Keratinocyte (primary cell): ENCODE measurements around the gene RECK. TPM values are rescaled to one million over a fixed set of nuclear protein-coding genes. Genes with fewer than 3 reads are reported as not detected.

ENCODE experiments used
- DNase-seq: peaks from one replicate; pipeline ENCODE4 v3.0.0-alpha.2; 2011; ENCODE audit warnings: low read depth, missing footprints, low spot score
- FAIRE-seq: peaks from 2 replicates; lab custom pipeline; 2011; peaks lifted over from hg19 to GRCh38; lab: Jason Lieb, UNC
- H2AFZ ChIP-seq: 2 replicates; pipeline ENCODE4 v1.6.0; 2012; ENCODE audit warnings: low read length, control low read depth, inconsistent platforms; ENCODE audit not compliant: control insufficient read depth
- H3K27ac ChIP-seq: 2 replicates; pipeline ENCODE4 v1.5.1; 2011; ENCODE audit warnings: low read length; ENCODE audit not compliant: control insufficient read depth, insufficient read depth
- H3K27me3 ChIP-seq: 3 replicates; pipeline ENCODE4 v1.6.0; 2011; ENCODE audit warnings: low read length; ENCODE audit not compliant: control insufficient read depth, insufficient read depth; ENCODE audit errors: extremely low read depth
- H3K36me3 ChIP-seq, 2 experiments: 2 replicates in 1 of 2; 3 replicates in 1 of 2; pipeline ENCODE4 v1.5.1; 2011; ENCODE audit warnings: low read length in 2 of 2, mild to moderate bottlenecking in 1 of 2; ENCODE audit not compliant: control insufficient read depth in 2 of 2, insufficient read depth in 2 of 2; ENCODE audit errors: extremely low read depth in 1 of 2
- H3K4me1 ChIP-seq: 3 replicates; pipeline ENCODE4 v1.5.1; 2011; ENCODE audit warnings: low read length; ENCODE audit not compliant: control insufficient read depth, insufficient read depth; ENCODE audit errors: extremely low read depth
- H3K4me2 ChIP-seq: 3 replicates; pipeline ENCODE4 v1.6.0; 2011; ENCODE audit warnings: low read depth, low read length; ENCODE audit not compliant: control insufficient read depth, insufficient read depth; ENCODE audit errors: extremely low read depth
- H3K4me3 ChIP-seq, 3 experiments: fragments of 200-600 bp in 1 of 3; sonication (generic) in 1 of 3; 2 replicates in 2 of 3; 3 replicates in 1 of 3; pipeline ENCODE4 v1.5.1; 2011 to 2016; ENCODE audit warnings: low read length in 3 of 3, mild to moderate bottlenecking in 3 of 3, control low read depth in 2 of 3, inconsistent platforms in 1 of 3, low read depth in 1 of 3, mixed read lengths in 1 of 3, mixed run types in 1 of 3, moderate library complexity in 1 of 3; ENCODE audit not compliant: control insufficient read depth in 2 of 3, insufficient read depth in 2 of 3; ENCODE audit errors: extremely low read depth in 1 of 3
- H3K79me2 ChIP-seq: 2 replicates; pipeline ENCODE4 v1.6.0; 2012; ENCODE audit warnings: low read length; ENCODE audit not compliant: control insufficient read depth, insufficient read depth
- H3K9ac ChIP-seq: 3 replicates; pipeline ENCODE4 v1.6.0; 2011; ENCODE audit warnings: low read length; ENCODE audit not compliant: control insufficient read depth, insufficient read depth; ENCODE audit errors: extremely low read depth
- H3K9me1 ChIP-seq: 3 replicates; pipeline ENCODE4 v1.6.0; 2011; ENCODE audit warnings: low read length; ENCODE audit not compliant: control insufficient read depth, insufficient read depth; ENCODE audit errors: extremely low read depth
- H3K9me3 ChIP-seq: 2 replicates; pipeline ENCODE4 v1.5.1; 2012; ENCODE audit warnings: low read depth, low read length; ENCODE audit not compliant: control insufficient read depth
- H4K20me1 ChIP-seq: 3 replicates; pipeline ENCODE4 v1.6.0; 2011; ENCODE audit warnings: low read length; ENCODE audit not compliant: control insufficient read depth, insufficient read depth; ENCODE audit errors: extremely low read depth
- CTCF ChIP-seq, 3 experiments: IDR thresholded peaks in 1 of 3; conservative IDR thresholded peaks in 1 of 3; optimal IDR thresholded peaks in 1 of 3; 2 replicates in 2 of 3; 3 replicates in 1 of 3; pipeline versions ENCODE3 to v1.5.1; 2011; ENCODE audit warnings: low read length in 3 of 3, mild to moderate bottlenecking in 3 of 3, moderate library complexity in 2 of 3, control low read depth in 1 of 3, inconsistent platforms in 1 of 3; ENCODE audit not compliant: insufficient read depth in 2 of 3; ENCODE audit errors: extremely low read depth in 1 of 3
- EZH2 ChIP-seq: IDR thresholded peaks from one replicate; pipeline ENCODE4 v1.6.1; 2012; ENCODE audit warnings: inconsistent platforms, mild to moderate bottlenecking, low read length, moderate library complexity
- dilution Hi-C: fragments of 300-500 bp; cut with MboI; formaldehyde crosslinking; loops from one replicate; pipeline ENCODE4 v1.7.0; 2020; ENCODE audit warnings: low sequenced_read_pairs; ENCODE audit not compliant: extremely low pct_ligation_motif_present
- polyA plus RNA-seq, 5 experiments: library from polyadenylated mRNA; depleted of rRNA in 3 of 5; stranded (reverse) in 3 of 5; stranded (forward) in 1 of 5; unstranded in 1 of 5; fragments of >200 nt; gene quantifications; 1 replicate in 1 of 5; 2 replicates in 3 of 5; 3 replicates in 1 of 5; pipeline versions ENCODE4 v1.2.1 to v1.2.3, GENCODE V29; 2011 to 2012; ENCODE audit warnings: missing spikeins in 2 of 5, low read depth in 1 of 5, low replicate concordance in 1 of 5
- small RNA-seq, 3 experiments: library from RNA; depleted of rRNA; stranded (forward); fragments of <200 nt; gene quantifications; one replicate each; pipeline ENCODE3, GENCODE V24; 2012; ENCODE audit warnings: low read depth in 3 of 3, low replicate concordance in 1 of 3; ENCODE audit not compliant: insufficient read length in 3 of 3

Gene RECK
- polyA plus RNA-seq, 1 donor (not counting 4 experiments of a cell fraction or from before 2014, with no cell fraction given), result 4.6 TPM

- DNase-seq (no peak), FAIRE-seq (no peak)
- H3K27ac ChIP-seq, result no peak overlapping the region
- no peak overlapping the region for H3K4me3 ChIP-seq
- H3K36me3 ChIP-seq, result no peaks in the 10 kb centered on the region
- peaks cover 8% of the 10 kb centered on the region for H3K27me3 ChIP-seq
- no peak for TF ChIP-seq EZH2
- TF ChIP-seq CTCF (optimal IDR thresholded peaks at IDR 0.05 in 1 of 3, IDR thresholded peaks at IDR 0.05 in 1 of 3, conservative IDR thresholded peaks at IDR 0.05 in 1 of 3; ENCODE audit: extremely low read depth in 1 of 3, insufficient read depth in 2 of 3, low read length in 3 of 3), result no peak
- dilution Hi-C loops, result no loop called here
- no peak overlapping the region for H3K4me2 ChIP-seq
- H4K20me1 ChIP-seq, result no peaks in the 10 kb centered on the region
- H3K79me2 ChIP-seq, result no peaks in the 10 kb centered on the region
- H3K9me1 ChIP-seq, result no peaks in the 10 kb centered on the region
- H3K9me3 ChIP-seq, result no peaks in the 10 kb centered on the region
- no peak overlapping the region for H2AFZ ChIP-seq
- no peak overlapping the region for H3K9ac ChIP-seq
- H3K4me1 ChIP-seq, result peaks cover 6% of the 10 kb centered on the region
These were observed 133.8 kb downstream of the RECK start for GRCh38 chr9:36170531-36170930.

DNA sequence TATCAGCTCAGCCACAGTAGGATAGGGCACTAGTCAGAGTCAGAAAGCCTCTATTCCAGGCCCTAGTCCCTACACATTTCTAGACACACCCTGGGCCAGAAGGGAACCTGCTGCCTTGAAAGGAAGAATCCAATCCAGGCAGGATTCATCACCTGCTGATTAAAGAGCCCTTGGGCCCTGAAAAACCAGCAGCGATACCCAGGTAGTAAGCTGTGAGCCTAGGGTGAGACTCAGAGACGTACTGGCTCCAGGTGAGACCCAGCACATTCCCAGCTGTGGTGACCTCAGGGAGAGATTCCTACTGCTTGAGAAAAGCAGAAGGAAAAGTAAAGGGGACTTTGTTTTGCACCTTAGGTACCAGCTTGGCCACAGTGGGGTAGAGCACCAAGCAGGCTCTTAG lies 137.1 kb downstream of the RECK start:
- dilution Hi-C loops, result no loop called here
- FAIRE-seq (no peak), DNase-seq (no peak)
- Histone ChIP-seq H3K27me3 (peaks cover 6% of the 10 kb centered on the region), H4K20me1 (no peaks in the 10 kb centered on the region), H3K79me2 (no peaks in the 10 kb centered on the region), H3K27ac (no peak overlapping the region), H3K9me1 (no peaks in the 10 kb centered on the region), H3K36me3 (no peaks in the 10 kb centered on the region), H3K4me2 (no peak overlapping the region), H2AFZ (no peak overlapping the region), H3K4me1 (no peaks in the 10 kb centered on the region), H3K4me3 (no peak overlapping the region), H3K9me3 (no peaks in the 10 kb centered on the region), H3K9ac (no peak overlapping the region)
- TF ChIP-seq EZH2 (no peak), CTCF (optimal IDR thresholded peaks at IDR 0.05 in 1 of 3, IDR thresholded peaks at IDR 0.05 in 1 of 3, conservative IDR thresholded peaks at IDR 0.05 in 1 of 3; ENCODE audit: extremely low read depth in 1 of 3, insufficient read depth in 2 of 3, low read length in 3 of 3) (no peak)

Small RNA genes within 50 kb of the gene (small RNA-seq; reads per million reads assigned to genes)
- 0 reads per million in 3 experiments for gene RF02275

Other genes with a start within 250 kb of the RECK start
- gene NPR2, start 245.3 kb upstream of the RECK start, polyA plus RNA-seq, result 3.5 to 5.0 TPM (median 3.9 TPM) in 3 replicates
- gene SPAG8, start 224.7 kb upstream of the RECK start, polyA plus RNA-seq, result 0.06 to 0.13 TPM (median 0.08 TPM) in 3 replicates
- gene HINT2, start 221.9 kb upstream of the RECK start, polyA plus RNA-seq, result 11.6 to 16.6 TPM (median 16.6 TPM) in 3 replicates
- gene FAM221B, start 208.2 kb upstream of the RECK start, polyA plus RNA-seq, result not detected in 3 replicates
- gene TMEM8B, start 207.7 kb upstream of the RECK start, polyA plus RNA-seq, result 1.3 to 2.0 TPM (median 2.0 TPM) in 3 replicates
- gene OR13J1, start 166.5 kb upstream of the RECK start, polyA plus RNA-seq, result not detected in 3 replicates
- gene HRCT1, start 130.7 kb upstream of the RECK start, polyA plus RNA-seq, result not detected in 3 replicates
- not detected in 3 replicates for gene SPAAR, start 127.4 kb upstream of the RECK start, polyA plus RNA-seq
- gene OR2S2, start 78.8 kb upstream of the RECK start, polyA plus RNA-seq, result not detected in 3 replicates
- 3.7 to 6.1 TPM (median 4.1 TPM) in 3 replicates for gene GLIPR2, start 99.8 kb downstream of the RECK start, polyA plus RNA-seq
- 0.10 TPM in 1 of 3 replicates, not detected in the others for gene CCIN, start 132.5 kb downstream of the RECK start, polyA plus RNA-seq
- 231 to 325 TPM (median 290 TPM) in 3 replicates for gene CLTA, start 154.0 kb downstream of the RECK start, polyA plus RNA-seq
- 7.7 to 11.7 TPM (median 10.1 TPM) in 3 replicates for gene GNE, start 221.5 kb downstream of the RECK start, polyA plus RNA-seq